WTC11 (cell line): ENCODE results near the gene TOR4A.

ENCODE experiments used
- CTCF ChIP-seq: fragments of 200-600 bp; IDR thresholded peaks from 2 replicates; pipeline ENCODE4 v1.8.0; 2022; ENCODE audit warnings: antibody characterized with exemption
- E2F1 ChIP-seq: sonication (generic); formaldehyde crosslinking; IDR thresholded peaks from 2 replicates; pipeline ENCODE4 v1.8.0; 2022; ENCODE audit warnings: mild to moderate bottlenecking, missing genetic modification reagents
- JUN ChIP-seq: sonication (generic); formaldehyde crosslinking; IDR thresholded peaks from 2 replicates; pipeline ENCODE4 v1.8.0; 2023; ENCODE audit warnings: mild to moderate bottlenecking, missing genetic modification reagents
- MAX ChIP-seq: sonication (generic); formaldehyde crosslinking; IDR thresholded peaks from 2 replicates; pipeline ENCODE4 v1.8.0; 2022; ENCODE audit warnings: mild to moderate bottlenecking, missing genetic modification reagents
- NR1H2 ChIP-seq: sonication (generic); formaldehyde crosslinking; IDR thresholded peaks from 2 replicates; pipeline ENCODE4 v1.9.0; 2021; ENCODE audit warnings: mild to moderate bottlenecking, moderate library complexity, missing genetic modification reagents
- TEAD4 ChIP-seq: sonication (generic); formaldehyde crosslinking; IDR thresholded peaks from 2 replicates; pipeline ENCODE4 v1.8.0; 2022; ENCODE audit warnings: mild to moderate bottlenecking, missing genetic modification reagents
- ZNF532 ChIP-seq: fragments of 250-450 bp; sonication (Bioruptor Pico); IDR thresholded peaks from 2 replicates; pipeline ENCODE4 v1.9.0; 2021; ENCODE audit warnings: mild to moderate bottlenecking, borderline replicate concordance

DNA sequence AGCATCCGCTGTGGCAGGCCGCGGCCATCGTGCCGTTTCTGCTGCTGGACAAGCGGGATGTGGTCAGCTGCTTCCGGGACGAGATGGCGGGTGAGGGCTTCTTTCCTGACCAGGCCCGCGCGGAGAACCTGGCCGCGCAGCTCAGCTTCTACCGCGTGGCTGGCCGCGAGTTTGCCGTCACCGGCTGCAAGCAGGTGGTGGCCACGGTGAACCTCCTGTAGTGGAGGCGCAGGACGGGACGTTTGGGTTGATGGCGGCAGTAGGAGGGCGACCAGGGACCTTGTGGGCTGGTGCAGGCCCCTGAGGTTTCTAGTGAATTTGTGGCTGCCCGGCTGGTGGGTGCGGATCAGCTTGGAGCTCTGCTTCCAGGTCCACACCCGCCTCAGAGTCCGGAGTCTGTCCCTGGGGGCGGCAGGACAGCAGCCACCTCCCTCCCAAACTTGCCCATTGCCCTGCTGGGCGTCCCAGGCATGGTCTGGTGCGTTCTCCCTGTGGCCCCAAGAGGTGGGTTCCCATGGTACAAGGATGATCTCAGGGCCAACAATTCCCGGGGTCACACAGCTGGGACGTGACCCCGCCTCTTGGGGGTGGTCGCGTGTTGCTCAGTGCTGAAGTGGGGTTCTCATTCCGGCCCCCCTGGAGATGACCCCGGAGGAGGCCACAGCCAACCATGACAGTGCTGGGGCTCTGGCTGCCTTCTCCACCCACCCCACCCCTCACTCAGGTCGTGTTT is 2.4 kb downstream of the TOR4A start:
- no peak for TF ChIP-seq CTCF
- no peak for TF ChIP-seq ZNF532
- TF ChIP-seq JUN: no peak
- TF ChIP-seq E2F1 (CRISPR knock-in tag): no peak
- TF ChIP-seq MAX (CRISPR knock-in tag): no peak
- no peak for TF ChIP-seq NR1H2
- TF ChIP-seq TEAD4: no peak
